ENCODE measurements around the gene CATSPER3. TPM values are rescaled to one million over a fixed set of nuclear protein-coding genes. Genes with fewer than 3 reads are reported as not detected.

CATSPER3 gene
- total RNA-seq, 4 donors from 2014 or later, result 0.22 to 1.9 (median 0.70) TPM

GRCh38 chr5:135053989-135054388 is 86.3 kb downstream of the CATSPER3 start:
- in situ Hi-C loops (cut with MboI; ENCODE audit: low sequenced_read_pairs in 4 of 4) (no loop called here), intact Hi-C loops (cut with DNase I; ENCODE audit: low total_unique reads) (loop anchor here (2.0 to 10.0 kb wide), 3 partner anchors 19 to 381 kb away; partner anchors contain the start of gene PITX1)
- peaks cover 15 to 22% of the 10 kb centered on the region in 2 donors for H3K4me1 ChIP-seq
- DNase-seq (no peak), ATAC-seq (no peak)
- H3K36me3 ChIP-seq, result no peaks in the 10 kb centered on the region
- no peak overlapping the region for H3K4me3 ChIP-seq
- TF ChIP-seq POLR2A (IDR thresholded peaks at IDR 0.05) (no peak), CTCF (IDR thresholded peaks at IDR 0.05 in 4 of 5, conservative IDR thresholded peaks at IDR 0.05 in 1 of 5) (no peak)
- H3K27me3 ChIP-seq, result peaks cover 0 to 4% (median 0%) of the 10 kb centered on the region in 3 donors
- H3K9me3 ChIP-seq, result no peaks in the 10 kb centered on the region
- H3K27ac ChIP-seq, result no peak overlapping the region

- H3K4me3 ChIP-seq, result no peak overlapping the region
- H3K27ac ChIP-seq, result no peak overlapping the region
- H3K9me3 ChIP-seq, result no peaks in the 10 kb centered on the region
- peaks cover 15 to 22% of the 10 kb centered on the region in 2 donors for H3K4me1 ChIP-seq
- peaks cover 0 to 4% (median 0%) of the 10 kb centered on the region in 3 donors for H3K27me3 ChIP-seq
- intact Hi-C loops (cut with DNase I; ENCODE audit: low total_unique reads) (loop anchor here (2.0 to 10.0 kb wide), 3 partner anchors 20 to 380 kb away; partner anchors contain the start of gene PITX1), in situ Hi-C loops (cut with MboI; ENCODE audit: low sequenced_read_pairs in 4 of 4) (no loop called here)
- H3K36me3 ChIP-seq, result no peaks in the 10 kb centered on the region
- DNase-seq (no peak), ATAC-seq (no peak)
- TF ChIP-seq CTCF (IDR thresholded peaks at IDR 0.05 in 4 of 5, conservative IDR thresholded peaks at IDR 0.05 in 1 of 5) (no peak), POLR2A (IDR thresholded peaks at IDR 0.05) (no peak)
These were observed 86.8 kb downstream of the CATSPER3 start for GRCh38 chr5:135054546-135054945.

- peak overlapping the region; percentile 63 to 79 (median 68) for H3K27ac ChIP-seq
These were observed 87.7 kb downstream of the CATSPER3 start for GRCh38 chr5:135055396-135055795.

GRCh38 chr5:135056316-135057030 is 88.8 kb downstream of the CATSPER3 start:
- in situ Hi-C loops (cut with MboI; ENCODE audit: low sequenced_read_pairs in 4 of 4), result no loop called here
- Histone ChIP-seq H3K36me3 (no peaks in the 10 kb centered on the region), H3K9me3 (no peaks in the 10 kb centered on the region), H3K4me3 (no peak overlapping the region), H3K27ac (peak overlapping the region; percentile 63 to 79 (median 68)), H3K27me3 (peaks cover 0 to under 1% (median 0%) of the 10 kb centered on the region in 3 donors), H3K4me1 (peaks cover 8 to 19% of the 10 kb centered on the region in 2 donors)
- ATAC-seq, result peak in 1 of 2 donors; percentile 39
- no peak for DNase-seq
- intact Hi-C loops (cut with DNase I; ENCODE audit: low total_unique reads), result loop anchor here (10.0 kb wide), 2 partner anchors 208 to 378 kb away; no protein-coding TSS in a partner anchor
- TF ChIP-seq CTCF (IDR thresholded peaks at IDR 0.05 in 4 of 5, conservative IDR thresholded peaks at IDR 0.05 in 1 of 5), result no peak
- TF ChIP-seq POLR2A (IDR thresholded peaks at IDR 0.05), result no peak

More at GRCh38 chr5:135055396-135055795, 87.7 kb downstream of the CATSPER3 start:
- peaks cover 11 to 19% of the 10 kb centered on the region in 2 donors for H3K4me1 ChIP-seq
- intact Hi-C loops (cut with DNase I; ENCODE audit: low total_unique reads), result loop anchor here (2.0 to 10.0 kb wide), 3 partner anchors 21 to 379 kb away; partner anchors contain the start of gene PITX1
- H3K4me3 ChIP-seq, result no peak overlapping the region
- in situ Hi-C loops (cut with MboI; ENCODE audit: low sequenced_read_pairs in 4 of 4), result no loop called here
- DNase-seq, result peak; percentile 84 to 91
- H3K9me3 ChIP-seq, result no peaks in the 10 kb centered on the region
- H3K27me3 ChIP-seq, result peaks cover 0 to 4% (median 0%) of the 10 kb centered on the region in 3 donors
- H3K36me3 ChIP-seq, result no peaks in the 10 kb centered on the region
- peak; percentile 90 to 94 for ATAC-seq
- no peak for TF ChIP-seq POLR2A (IDR thresholded peaks at IDR 0.05)
- no peak for TF ChIP-seq CTCF (IDR thresholded peaks at IDR 0.05 in 4 of 5, conservative IDR thresholded peaks at IDR 0.05 in 1 of 5)

Measured in gastrocnemius medialis (tissue), 4 donors.